Measurements from ENCODE around the gene CRIM1. TPM values are rescaled to one million over a fixed set of nuclear protein-coding genes. Genes with fewer than 3 reads are reported as not detected.
"Not testable (repeated sequence)": the region's sequence is repeated elsewhere in the genome, so short reads cannot be mapped to it uniquely, and the experiment has no call there.

Gene CRIM1, protein sequence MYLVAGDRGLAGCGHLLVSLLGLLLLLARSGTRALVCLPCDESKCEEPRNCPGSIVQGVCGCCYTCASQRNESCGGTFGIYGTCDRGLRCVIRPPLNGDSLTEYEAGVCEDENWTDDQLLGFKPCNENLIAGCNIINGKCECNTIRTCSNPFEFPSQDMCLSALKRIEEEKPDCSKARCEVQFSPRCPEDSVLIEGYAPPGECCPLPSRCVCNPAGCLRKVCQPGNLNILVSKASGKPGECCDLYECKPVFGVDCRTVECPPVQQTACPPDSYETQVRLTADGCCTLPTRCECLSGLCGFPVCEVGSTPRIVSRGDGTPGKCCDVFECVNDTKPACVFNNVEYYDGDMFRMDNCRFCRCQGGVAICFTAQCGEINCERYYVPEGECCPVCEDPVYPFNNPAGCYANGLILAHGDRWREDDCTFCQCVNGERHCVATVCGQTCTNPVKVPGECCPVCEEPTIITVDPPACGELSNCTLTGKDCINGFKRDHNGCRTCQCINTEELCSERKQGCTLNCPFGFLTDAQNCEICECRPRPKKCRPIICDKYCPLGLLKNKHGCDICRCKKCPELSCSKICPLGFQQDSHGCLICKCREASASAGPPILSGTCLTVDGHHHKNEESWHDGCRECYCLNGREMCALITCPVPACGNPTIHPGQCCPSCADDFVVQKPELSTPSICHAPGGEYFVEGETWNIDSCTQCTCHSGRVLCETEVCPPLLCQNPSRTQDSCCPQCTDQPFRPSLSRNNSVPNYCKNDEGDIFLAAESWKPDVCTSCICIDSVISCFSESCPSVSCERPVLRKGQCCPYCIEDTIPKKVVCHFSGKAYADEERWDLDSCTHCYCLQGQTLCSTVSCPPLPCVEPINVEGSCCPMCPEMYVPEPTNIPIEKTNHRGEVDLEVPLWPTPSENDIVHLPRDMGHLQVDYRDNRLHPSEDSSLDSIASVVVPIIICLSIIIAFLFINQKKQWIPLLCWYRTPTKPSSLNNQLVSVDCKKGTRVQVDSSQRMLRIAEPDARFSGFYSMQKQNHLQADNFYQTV
- 10 to 100 TPM; 15.1 to 61.1 (median 24.3) TPM for total RNA-seq

DNA sequence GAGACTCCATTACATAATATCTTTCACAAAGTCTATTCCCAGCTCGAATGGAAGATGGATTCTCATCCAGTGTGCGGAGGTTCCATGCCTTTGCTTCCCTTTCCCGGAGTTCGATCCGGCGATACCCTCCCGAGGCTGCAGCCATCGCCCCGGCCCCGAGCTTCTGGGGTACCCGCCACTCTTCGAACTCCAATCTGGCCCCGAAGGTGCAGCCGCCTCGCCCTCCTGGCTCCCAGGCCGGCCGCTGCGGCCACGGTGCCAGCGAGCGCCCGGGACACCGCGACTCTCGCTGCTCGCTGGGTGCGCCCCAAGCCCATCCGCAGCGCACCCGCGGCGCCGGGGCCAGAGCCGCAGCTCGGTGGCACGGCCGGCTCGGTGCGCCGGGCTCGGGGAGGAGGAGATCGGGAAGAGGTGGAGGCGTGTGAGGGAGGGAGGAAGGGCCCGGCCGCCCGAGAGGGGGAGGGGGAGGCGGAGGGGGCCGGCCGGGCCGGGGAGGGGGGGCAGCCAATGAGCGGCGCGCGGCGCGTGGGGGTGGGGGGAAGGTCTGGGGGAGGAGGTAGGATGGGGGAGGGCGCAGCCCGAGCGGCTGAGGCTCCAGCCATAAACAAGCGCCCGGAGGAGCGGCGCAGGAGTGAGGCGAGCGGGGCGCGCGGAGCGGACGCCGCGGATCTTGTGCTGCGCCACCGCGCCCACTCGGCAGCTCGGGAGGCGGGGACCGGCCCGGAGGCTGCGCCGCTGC lies at the start of gene CRIM1:
Gene CRIM1, plus strand, starts transcription at position 628 of the 739 bp plus-strand sequence. CDS start 515 bp downstream, outside the sequence.
- peaks cover 17 to 18% of the 10 kb centered on the region in 2 donors for H3K4me1 ChIP-seq (replicated peaks in 1 of 2)
- in situ Hi-C loops (cut with MboI; ENCODE audit: low pct_unique_long_range_greater_than_20kb in 2 of 9, low sequenced_read_pairs in 9 of 9, unreplicated experiment in 9 of 9), result loop anchor here in 3 of 9 experiments (10.0 to 25.0 kb wide), 5 partner anchors 107 to 309 kb away; no protein-coding TSS in a partner anchor
- peak within 1 kb of the TSS; percentile 81 to 84 for H3K27ac ChIP-seq

DNA sequence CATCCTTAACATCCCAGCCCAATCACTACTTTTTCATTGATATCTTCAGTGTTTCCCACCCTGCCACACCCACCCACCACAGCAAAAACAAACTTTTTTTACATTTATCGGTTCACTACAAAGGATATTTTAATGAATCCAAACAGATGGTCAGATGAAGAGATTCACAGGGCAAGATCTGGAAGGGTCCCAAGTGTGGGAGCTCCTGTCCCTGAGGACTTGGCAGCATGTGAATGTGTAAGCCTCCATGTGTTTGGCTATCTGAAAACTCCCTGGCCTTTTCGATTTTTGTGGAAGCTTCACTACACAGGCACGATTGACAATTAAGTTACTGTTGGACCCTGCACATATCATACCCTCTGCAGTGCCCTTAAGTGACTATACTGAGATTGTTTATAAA lies 48.1 kb upstream of the CRIM1 start:
- no peak overlapping the region for H3K27ac ChIP-seq
- in situ Hi-C loops (cut with MboI; ENCODE audit: low pct_unique_long_range_greater_than_20kb in 2 of 9, low sequenced_read_pairs in 9 of 9, unreplicated experiment in 9 of 9), result no loop called here
- H3K4me1 ChIP-seq (replicated peaks in 1 of 2), result no peaks in the 10 kb centered on the region
- 0 to 100% (median 80%) methylated on average over 1 to 3 of the region's 3 CpGs; no CpG with 5 or more reads in 2 of the 10 experiments for WGBS, 10 experiments
- ATAC-seq (replicated peaks in 6 of 8), result no peak
- no peak overlapping the region for H3K4me3 ChIP-seq

More for the DNA sequence above, at the start of gene CRIM1:
- ATAC-seq (replicated peaks in 6 of 8), result peak; percentile 63 to 78 (median 72)
- 0 to 6% (median 2%) methylated on average over 4 to 10 of the region's 82 CpGs; no CpG with 5 or more reads in 5 of the 10 experiments for WGBS, 10 experiments
- H3K4me3 ChIP-seq, result peak within 1 kb of the TSS; percentile 63 to 99 (median 91)

DNA sequence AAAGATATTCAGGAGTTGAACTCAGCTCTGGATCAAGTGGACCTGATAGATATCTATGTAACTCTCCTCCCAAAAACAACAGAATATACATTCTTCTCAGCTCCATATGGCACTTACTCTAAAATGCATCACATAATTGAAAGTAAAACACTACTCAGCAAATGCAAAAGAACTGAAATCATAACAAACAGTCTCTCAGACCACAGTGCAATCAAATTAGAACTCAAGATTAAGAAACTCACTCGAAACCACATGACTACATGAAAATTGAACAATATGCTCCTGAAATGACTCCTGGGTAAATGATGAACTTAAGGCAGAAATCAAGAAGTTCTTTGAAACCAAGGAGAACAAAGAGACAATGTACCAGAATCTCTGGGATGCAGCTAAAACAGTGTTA lies 45.1 kb upstream of the CRIM1 start:
- H3K4me3 ChIP-seq; ATAC-seq (replicated peaks in 6 of 8); H3K27ac ChIP-seq; in situ Hi-C loops (cut with MboI; ENCODE audit: low pct_unique_long_range_greater_than_20kb in 2 of 9, low sequenced_read_pairs in 9 of 9, unreplicated experiment in 9 of 9); H3K4me1 ChIP-seq (replicated peaks in 1 of 2): not testable (repeated sequence)
- WGBS, 10 experiments, result 0 to 100% (median 60%) methylated on average over 1 of the region's 1 CpG; no CpG with 5 or more reads in 3 of the 10 experiments

DNA sequence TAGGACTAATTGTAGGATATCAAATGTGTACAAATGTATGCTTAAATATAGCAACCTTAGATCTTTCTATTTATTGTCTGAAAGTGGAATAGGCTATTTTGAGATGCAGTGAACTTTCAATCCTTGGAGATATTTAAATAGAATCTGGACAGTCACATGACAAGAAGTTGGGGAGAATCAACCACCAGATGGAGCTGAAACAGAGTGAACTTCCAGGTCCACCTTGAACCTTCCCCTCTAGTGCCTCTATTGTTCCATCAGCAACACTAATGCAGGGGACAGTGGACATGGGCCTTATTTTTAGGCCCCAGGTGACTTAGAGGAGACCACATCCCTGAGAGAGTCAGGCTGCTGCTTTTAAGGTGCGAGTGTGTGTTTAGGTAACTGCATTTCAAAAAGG lies 37.0 kb upstream of the CRIM1 start:
- H3K27ac ChIP-seq, result no peak overlapping the region
- WGBS, 10 experiments, result 57 to 100% (median 86%) methylated on average over 1 of the region's 1 CpG; no CpG with 5 or more reads in 2 of the 10 experiments
- in situ Hi-C loops (cut with MboI; ENCODE audit: low pct_unique_long_range_greater_than_20kb in 2 of 9, low sequenced_read_pairs in 9 of 9, unreplicated experiment in 9 of 9), result no loop called here
- no peaks in the 10 kb centered on the region for H3K4me1 ChIP-seq (replicated peaks in 1 of 2)
- ATAC-seq (replicated peaks in 6 of 8), result no peak
- no peak overlapping the region for H3K4me3 ChIP-seq

DNA sequence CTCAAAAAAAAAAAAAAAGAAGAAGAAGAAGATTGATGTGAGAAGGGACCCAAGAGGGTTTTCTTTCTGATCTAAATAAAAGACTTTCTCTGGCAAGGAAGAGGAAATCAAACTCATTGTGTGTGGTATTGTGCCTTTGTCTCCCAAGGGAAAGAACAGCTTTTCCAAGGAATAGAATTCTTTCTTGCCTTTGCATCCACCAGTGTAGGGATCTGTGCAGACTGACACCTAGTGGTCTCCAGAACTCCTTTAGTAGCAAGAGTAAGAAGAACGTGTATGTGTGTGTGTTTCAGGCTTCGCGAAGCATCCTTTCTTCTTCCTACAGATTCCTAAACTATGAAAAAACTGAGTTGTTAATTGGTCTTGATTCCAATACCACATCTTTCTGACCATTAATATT lies 33.5 kb upstream of the CRIM1 start:
- in situ Hi-C loops (cut with MboI; ENCODE audit: low pct_unique_long_range_greater_than_20kb in 2 of 9, low sequenced_read_pairs in 9 of 9, unreplicated experiment in 9 of 9), result no loop called here
- H3K27ac ChIP-seq, result no peak overlapping the region
- 32 to 93% (median 69%) methylated on average over 1 to 3 of the region's 3 CpGs; no CpG with 5 or more reads in 1 of the 10 experiments for WGBS, 10 experiments
- no peak overlapping the region for H3K4me3 ChIP-seq
- H3K4me1 ChIP-seq (replicated peaks in 1 of 2), result no peaks in the 10 kb centered on the region
- peak in 4 of 8 experiments; percentile 46 to 76 (median 66) for ATAC-seq (replicated peaks in 6 of 8)

DNA sequence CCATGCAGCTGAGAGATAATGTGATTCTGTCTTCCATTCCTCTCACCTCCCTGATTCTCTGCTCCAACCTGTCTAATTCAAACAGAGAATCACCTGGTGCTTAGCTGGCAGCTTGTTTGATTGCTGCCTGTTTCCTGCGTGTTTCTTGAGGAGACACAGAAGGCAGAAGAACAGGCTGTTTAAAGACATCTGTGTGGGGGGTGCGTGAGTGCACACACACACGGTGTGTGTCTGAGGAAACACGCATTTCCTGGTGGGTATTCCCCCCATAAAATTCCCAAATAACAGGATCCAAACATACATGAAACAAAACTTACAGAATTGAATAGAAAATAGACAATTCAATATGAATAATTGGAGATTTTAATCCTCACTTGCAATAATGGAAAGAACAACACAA lies 29.3 kb upstream of the CRIM1 start:
- in situ Hi-C loops (cut with MboI; ENCODE audit: low pct_unique_long_range_greater_than_20kb in 2 of 9, low sequenced_read_pairs in 9 of 9, unreplicated experiment in 9 of 9), result no loop called here
- no peak for ATAC-seq (replicated peaks in 6 of 8)
- Histone ChIP-seq H3K27ac (no peak overlapping the region), H3K4me3 (no peak overlapping the region), H3K4me1 (replicated peaks in 1 of 2) (no peaks in the 10 kb centered on the region)
- 51 to 92% (median 80%) methylated on average over 1 to 4 of the region's 4 CpGs; no CpG with 5 or more reads in 3 of the 10 experiments for WGBS, 10 experiments

DNA sequence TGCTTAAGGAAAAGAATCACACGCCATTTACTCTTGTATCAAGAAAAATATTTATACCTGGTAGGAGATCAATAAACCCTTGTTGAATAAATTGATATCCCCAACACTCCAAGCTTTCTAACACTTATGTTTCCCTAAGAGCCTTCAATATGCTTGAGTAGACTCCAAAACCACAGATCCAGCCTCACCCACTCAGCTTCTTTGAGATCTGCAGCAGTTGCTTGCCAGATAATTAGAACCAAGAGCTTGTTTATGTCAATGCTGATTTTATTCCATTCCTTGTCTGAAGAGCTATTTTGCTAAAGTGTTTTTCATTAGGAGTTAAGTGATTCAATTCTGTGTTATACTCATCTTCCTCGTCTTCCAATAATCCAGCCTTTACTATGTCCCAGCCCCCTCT lies 26.3 kb upstream of the CRIM1 start:
- H3K4me1 ChIP-seq (replicated peaks in 1 of 2), result no peaks in the 10 kb centered on the region
- in situ Hi-C loops (cut with MboI; ENCODE audit: low pct_unique_long_range_greater_than_20kb in 2 of 9, low sequenced_read_pairs in 9 of 9, unreplicated experiment in 9 of 9), result no loop called here
- no peak overlapping the region for H3K4me3 ChIP-seq
- no peak overlapping the region for H3K27ac ChIP-seq
- 0 to 100% (median 82%) methylated on average over 1 to 2 of the region's 2 CpGs; no CpG with 5 or more reads in 1 of the 10 experiments for WGBS, 10 experiments
- ATAC-seq (replicated peaks in 6 of 8), result peak in 3 of 8 experiments; percentile 23 to 94 (median 87)

DNA sequence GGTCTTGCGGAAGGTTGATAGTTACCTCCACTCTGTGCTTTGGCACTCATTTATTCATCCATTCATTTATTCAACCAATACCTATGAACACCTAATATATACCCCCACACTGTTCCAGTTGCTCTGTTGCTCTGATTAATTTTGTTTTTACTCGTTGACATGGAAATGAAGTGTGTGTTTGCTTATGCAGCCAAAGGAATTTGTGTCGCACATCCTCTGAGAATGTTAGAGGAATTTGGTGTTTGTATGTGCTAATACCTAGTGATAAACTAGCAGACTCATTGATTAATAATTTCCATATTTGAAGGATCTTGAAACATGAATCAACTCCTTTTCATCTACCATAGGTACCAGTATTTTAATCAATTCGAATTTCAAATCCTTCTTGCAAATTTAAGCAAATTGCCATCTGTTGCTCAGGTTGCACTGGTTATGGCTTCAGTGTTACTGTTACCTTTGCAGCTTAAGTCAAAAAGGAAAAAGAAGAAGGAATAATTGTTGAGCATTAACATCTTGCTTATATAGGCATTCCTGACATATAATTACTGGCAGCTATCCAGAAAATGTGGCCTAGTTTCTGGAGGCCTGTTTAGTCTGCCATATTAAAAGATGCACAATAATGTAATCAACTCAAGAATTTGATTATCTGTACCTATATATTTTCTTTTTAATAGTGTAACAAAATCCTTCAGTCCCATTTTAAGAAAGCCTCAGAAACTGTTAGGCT lies 25.7 kb upstream of the CRIM1 start:
- no peak overlapping the region for H3K4me3 ChIP-seq
- ATAC-seq (replicated peaks in 6 of 8), result peak in 4 of 8 experiments; percentile 61 to 86 (median 80)
- H3K4me1 ChIP-seq (replicated peaks in 1 of 2), result no peaks in the 10 kb centered on the region
- WGBS, 10 experiments, result 13 to 100% (median 79%) methylated on average over 1 to 4 of the region's 4 CpGs; no CpG with 5 or more reads in 1 of the 10 experiments
- H3K27ac ChIP-seq, result no peak overlapping the region
- in situ Hi-C loops (cut with MboI; ENCODE audit: low pct_unique_long_range_greater_than_20kb in 2 of 9, low sequenced_read_pairs in 9 of 9, unreplicated experiment in 9 of 9), result no loop called here

DNA sequence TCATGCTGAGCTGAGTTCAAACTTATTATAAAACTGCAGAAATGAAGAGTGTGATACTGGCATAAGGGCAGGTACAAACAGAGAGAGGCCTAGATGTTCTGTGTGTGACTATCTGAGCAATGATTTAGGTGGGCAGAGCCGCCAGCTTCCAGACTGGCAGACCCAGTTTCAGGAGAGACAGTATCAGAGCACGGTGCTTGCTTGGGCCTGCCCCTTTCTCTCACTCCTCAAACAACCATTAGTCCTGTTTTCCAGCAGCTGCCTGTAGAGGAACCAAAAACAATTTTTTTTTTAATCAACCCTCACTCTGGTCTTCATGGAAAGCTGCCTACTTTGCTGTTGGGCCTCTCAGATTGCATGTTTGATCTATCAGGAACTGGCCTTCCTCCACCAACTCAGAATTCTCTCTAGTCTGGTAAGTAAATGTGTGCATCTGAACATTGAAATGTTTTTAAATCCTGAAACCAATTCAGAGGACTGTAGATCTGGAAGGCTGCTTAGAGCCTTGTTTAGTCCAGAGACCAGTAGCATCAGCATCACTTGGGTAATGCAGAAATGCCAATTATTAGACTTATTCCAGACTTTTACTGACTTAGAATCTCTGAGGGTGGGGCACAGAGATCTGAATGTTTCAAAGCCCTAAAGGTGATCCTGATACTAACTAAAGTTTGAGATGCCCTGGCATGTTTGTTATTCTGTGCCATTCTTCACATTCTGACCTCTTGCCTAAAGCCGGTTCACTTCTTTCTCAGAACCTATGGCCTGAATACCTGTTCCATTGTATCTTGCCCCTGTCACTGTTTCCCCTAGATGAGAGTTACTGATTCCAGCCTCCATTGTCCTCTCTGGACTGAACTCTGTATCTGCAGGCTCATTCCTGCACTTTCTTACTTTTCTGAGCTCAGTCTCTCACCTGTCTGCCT lies 24.8 kb upstream of the CRIM1 start:
- no peaks in the 10 kb centered on the region for H3K4me1 ChIP-seq (replicated peaks in 1 of 2)
- 79 to 100% (median 100%) methylated on average over 1 to 3 of the region's 3 CpGs; no CpG with 5 or more reads in 2 of the 10 experiments for WGBS, 10 experiments
- peak in 1 of 8 experiments; percentile 23 for ATAC-seq (replicated peaks in 6 of 8)
- H3K27ac ChIP-seq, result no peak overlapping the region
- in situ Hi-C loops (cut with MboI; ENCODE audit: low pct_unique_long_range_greater_than_20kb in 2 of 9, low sequenced_read_pairs in 9 of 9, unreplicated experiment in 9 of 9), result no loop called here
- no peak overlapping the region for H3K4me3 ChIP-seq

DNA sequence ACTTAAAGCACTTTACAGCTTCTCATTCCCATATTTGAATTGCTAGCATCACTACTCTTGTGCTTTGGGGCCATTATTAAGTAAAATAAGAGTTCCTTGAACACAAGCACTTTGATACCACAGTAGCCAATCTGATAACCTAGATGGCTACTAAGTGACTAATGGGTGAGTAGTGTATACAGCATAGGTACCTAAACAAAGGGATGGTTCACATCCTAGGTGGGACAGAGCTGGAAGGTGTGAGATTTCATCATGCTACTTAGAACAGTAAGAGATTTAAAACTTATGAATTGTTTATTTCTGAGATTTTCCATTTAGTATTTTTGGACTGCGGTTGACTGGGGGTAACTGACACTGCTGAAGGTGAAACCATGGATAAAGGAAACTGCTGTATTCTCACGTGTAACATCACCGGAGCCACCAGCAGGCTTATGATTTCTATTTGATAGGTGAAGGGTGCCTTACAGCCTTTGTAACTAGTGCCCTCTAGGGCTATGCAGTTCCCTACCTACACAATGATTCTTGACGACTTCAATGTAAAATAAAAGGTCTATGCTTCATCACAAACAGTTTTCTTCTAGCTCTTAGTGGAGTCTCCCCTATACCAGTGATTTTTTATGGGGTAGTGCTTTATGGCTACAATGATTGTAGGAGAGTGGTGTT lies 22.1 kb upstream of the CRIM1 start:
- in situ Hi-C loops (cut with MboI; ENCODE audit: low pct_unique_long_range_greater_than_20kb in 2 of 9, low sequenced_read_pairs in 9 of 9, unreplicated experiment in 9 of 9), result no loop called here
- 30 to 86% (median 63%) methylated on average over 1 to 4 of the region's 4 CpGs; no CpG with 5 or more reads in 1 of the 10 experiments for WGBS, 10 experiments

More for the DNA sequence above, 22.1 kb upstream of the CRIM1 start:
- no peak overlapping the region for H3K4me3 ChIP-seq
- peaks cover 4 to 7% of the 10 kb centered on the region in 2 donors for H3K4me1 ChIP-seq (replicated peaks in 1 of 2)
- ATAC-seq (replicated peaks in 6 of 8), result no peak
- no peak overlapping the region for H3K27ac ChIP-seq

All from motor neuron (in vitro differentiated cells).